PC-9 (cell line): ENCODE measurements around the gene GPR35. TPM values are rescaled to one million over a fixed set of nuclear protein-coding genes. Genes with fewer than 3 reads are reported as not detected.

Experiments
- BruUV-seq: library from RNA; stranded (reverse); fragments of 400-500 nt; replicated peaks from 2 replicates; lab custom pipeline; 2021; lab: Mats Ljungman, UMichigan
- CTCF ChIA-PET: fragments of 300-600 bp; sonication (Branson Sonifier 250); formaldehyde crosslinking; loops from one replicate; lab custom pipeline; 2022; ENCODE audit warnings: antibody characterized with exemption; lab: Charles Lee
- POLR2A ChIA-PET: fragments of 300-600 bp; sonication (Branson Sonifier 250); formaldehyde crosslinking; loops from one replicate; lab custom pipeline; 2022; ENCODE audit warnings: antibody characterized with exemption; ENCODE audit not compliant: unreplicated experiment; lab: Charles Lee
- DNase-seq, 2 experiments: peaks; one replicate each; pipeline versions ENCODE4 v3.0.0 to v3.0.0-alpha.2; 2015 to 2022; ENCODE audit warnings: mixed read lengths in 1 of 2
- H2AFZ ChIP-seq: fragments of 200-600 bp; sonication (generic); 2 replicates; pipeline ENCODE4 v1.8.1; 2017; ENCODE audit warnings: antibody characterized with exemption
- H3F3A ChIP-seq: fragments of 200-600 bp; sonication (generic); 2 replicates; pipeline ENCODE4 v1.8.1; 2017; ENCODE audit warnings: antibody characterized with exemption, mild to moderate bottlenecking, low read depth; ENCODE audit not compliant: insufficient read depth
- H3K27ac ChIP-seq: fragments of 200-600 bp; sonication (generic); 2 replicates; pipeline ENCODE4 v1.6.1; 2016; ENCODE audit warnings: mixed run types
- H3K27me3 ChIP-seq: fragments of 200-600 bp; sonication (generic); 2 replicates; pipeline ENCODE4 v1.6.1; 2016; ENCODE audit warnings: low read depth, mixed run types; ENCODE audit not compliant: insufficient read depth
- H3K36me3 ChIP-seq: fragments of 200-600 bp; sonication (generic); 2 replicates; pipeline ENCODE4 v1.6.1; 2016; ENCODE audit warnings: low read depth, mixed run types
- H3K4me1 ChIP-seq: fragments of 200-600 bp; sonication (generic); replicated peaks from 2 replicates; pipeline ENCODE4 v1.6.1; 2016; ENCODE audit warnings: mixed run types; ENCODE audit not compliant: insufficient read depth
- H3K4me2 ChIP-seq: fragments of 200-600 bp; sonication (generic); 2 replicates; pipeline ENCODE4 v1.6.1; 2017; ENCODE audit warnings: mixed run types
- H3K4me3 ChIP-seq: fragments of 200-600 bp; sonication (generic); 2 replicates; pipeline ENCODE4 v1.6.1; 2016; ENCODE audit warnings: mixed run types
- H3K79me2 ChIP-seq: fragments of 200-600 bp; sonication (generic); 2 replicates; pipeline ENCODE4 v1.6.1; 2017; ENCODE audit warnings: low read depth, mixed run types
- H3K9me2 ChIP-seq: fragments of 200-600 bp; sonication (generic); 2 replicates; pipeline ENCODE4 v1.8.1; 2017; ENCODE audit warnings: mild to moderate bottlenecking; ENCODE audit not compliant: insufficient read depth
- H3K9me3 ChIP-seq: fragments of 200-600 bp; sonication (generic); 2 replicates; pipeline ENCODE4 v1.8.1; 2016; ENCODE audit warnings: low read depth; ENCODE audit not compliant: insufficient read depth
- H4K20me1 ChIP-seq: fragments of 200-600 bp; sonication (generic); 2 replicates; pipeline ENCODE4 v1.8.1; 2017; ENCODE audit not compliant: insufficient read depth
- EZH2 ChIP-seq: fragments of 200-600 bp; sonication (generic); IDR thresholded peaks from 2 replicates; pipeline ENCODE4 v1.8.0; 2017; ENCODE audit warnings: antibody characterized with exemption, low read depth
- intact Hi-C: fragments of 100-400 bp; cut with micrococcal nuclease; formaldehyde crosslinking; loops from one replicate; pipeline ENCODE4 v1.10.0; 2022; ENCODE audit not compliant: unreplicated experiment
- total RNA-seq: library from RNA; stranded (reverse); gene quantifications from 2 replicates; pipeline ENCODE4 v1.2.3, GENCODE V29; 2021
- TF ChIP-seq, protein P1 (sequence below): fragments of 200-600 bp; sonication (generic); conservative IDR thresholded peaks from 2 replicates; pipeline ENCODE4 v1.6.1; 2017; ENCODE audit warnings: mixed run types, antibody characterized with exemption, mild to moderate bottlenecking, moderate library complexity

GPR35 gene
- total RNA-seq, 1 experiment from 2014 or later: 1.1 TPM

DNA sequence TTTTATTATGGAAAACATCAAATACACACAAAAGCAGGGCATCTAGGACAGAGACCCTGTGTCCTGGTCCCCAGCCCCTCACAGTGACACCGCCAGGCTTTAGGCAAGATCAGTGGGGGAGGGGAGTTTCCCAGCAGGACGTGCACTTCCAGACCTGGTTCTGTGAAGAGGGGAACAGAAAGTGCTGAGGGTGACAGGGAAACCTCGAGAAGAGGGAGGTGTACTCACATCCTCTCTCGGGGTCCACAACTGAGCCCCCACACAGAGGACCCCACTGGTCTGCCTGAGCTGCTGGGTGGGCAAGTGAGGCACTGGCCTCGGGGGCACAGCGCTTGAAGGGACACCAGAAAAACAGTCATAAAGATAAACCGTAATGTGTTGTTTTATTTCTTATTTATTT is 4.4 kb upstream of the GPR35 start:
- POLR2A ChIA-PET: interaction anchor here (0.5 kb wide), 1 partner anchor 9 kb away, joined by 4 read pairs; no protein-coding TSS in a partner anchor
- H3K9me2 ChIP-seq: no peaks in the 10 kb centered on the region
- no peaks in the 10 kb centered on the region for H3K79me2 ChIP-seq
- no peaks in the 10 kb centered on the region for H4K20me1 ChIP-seq
- H3K4me1 ChIP-seq: no peaks in the 10 kb centered on the region
- no peak overlapping the region for H2AFZ ChIP-seq
- DNase-seq: no peak
- H3K4me3 ChIP-seq: no peak overlapping the region
- intact Hi-C loops: no loop called here
- TF ChIP-seq, protein P1, sequence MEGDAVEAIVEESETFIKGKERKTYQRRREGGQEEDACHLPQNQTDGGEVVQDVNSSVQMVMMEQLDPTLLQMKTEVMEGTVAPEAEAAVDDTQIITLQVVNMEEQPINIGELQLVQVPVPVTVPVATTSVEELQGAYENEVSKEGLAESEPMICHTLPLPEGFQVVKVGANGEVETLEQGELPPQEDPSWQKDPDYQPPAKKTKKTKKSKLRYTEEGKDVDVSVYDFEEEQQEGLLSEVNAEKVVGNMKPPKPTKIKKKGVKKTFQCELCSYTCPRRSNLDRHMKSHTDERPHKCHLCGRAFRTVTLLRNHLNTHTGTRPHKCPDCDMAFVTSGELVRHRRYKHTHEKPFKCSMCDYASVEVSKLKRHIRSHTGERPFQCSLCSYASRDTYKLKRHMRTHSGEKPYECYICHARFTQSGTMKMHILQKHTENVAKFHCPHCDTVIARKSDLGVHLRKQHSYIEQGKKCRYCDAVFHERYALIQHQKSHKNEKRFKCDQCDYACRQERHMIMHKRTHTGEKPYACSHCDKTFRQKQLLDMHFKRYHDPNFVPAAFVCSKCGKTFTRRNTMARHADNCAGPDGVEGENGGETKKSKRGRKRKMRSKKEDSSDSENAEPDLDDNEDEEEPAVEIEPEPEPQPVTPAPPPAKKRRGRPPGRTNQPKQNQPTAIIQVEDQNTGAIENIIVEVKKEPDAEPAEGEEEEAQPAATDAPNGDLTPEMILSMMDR: no peak
- TF ChIP-seq EZH2: no peak
- peaks cover 16% of the 10 kb centered on the region; the same call in 1 of the 2 replicates for H3K9me3 ChIP-seq
- BruUV-seq: no TSS peak
- H3K27ac ChIP-seq: no peak overlapping the region
- H3K36me3 ChIP-seq: no peaks in the 10 kb centered on the region
- no peak overlapping the region for H3K4me2 ChIP-seq
- no peaks in the 10 kb centered on the region for H3F3A ChIP-seq
- H3K27me3 ChIP-seq: peaks cover 30% of the 10 kb centered on the region
- CTCF ChIA-PET: no interaction called here

DNA sequence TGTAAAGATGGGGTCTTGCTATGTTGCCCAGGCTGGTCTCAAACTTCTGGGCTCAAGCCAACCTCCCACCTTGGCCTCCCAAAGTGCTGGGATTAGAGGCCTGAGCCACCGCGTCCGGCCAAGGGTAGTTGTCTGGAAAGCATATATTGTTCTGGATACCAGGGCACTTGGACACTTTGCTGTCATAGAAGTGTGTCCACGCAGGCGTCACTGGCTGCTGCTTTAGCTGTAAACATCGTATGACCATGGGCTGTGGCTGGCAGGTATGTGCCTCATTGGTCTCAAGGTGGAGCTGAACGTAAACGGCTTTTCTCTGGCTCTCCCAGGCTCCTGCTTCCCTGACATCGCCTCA is 3.2 kb upstream of the GPR35 start:
- POLR2A ChIA-PET: no interaction called here
- no peak overlapping the region for H3K27ac ChIP-seq
- H3K9me2 ChIP-seq: no peaks in the 10 kb centered on the region
- H3K79me2 ChIP-seq: no peaks in the 10 kb centered on the region
- peaks cover 31% of the 10 kb centered on the region for H3K27me3 ChIP-seq
- CTCF ChIA-PET: no interaction called here
- H4K20me1 ChIP-seq: no peaks in the 10 kb centered on the region
- no peaks in the 10 kb centered on the region for H3K36me3 ChIP-seq
- DNase-seq: no peak
- peaks cover 8% of the 10 kb centered on the region; the same call in 1 of the 2 replicates for H3K9me3 ChIP-seq
- H3K4me2 ChIP-seq: no peak overlapping the region
- no TSS peak for BruUV-seq
- no peak overlapping the region for H3K4me3 ChIP-seq
- no peak for TF ChIP-seq EZH2
- TF ChIP-seq, protein P1: no peak
- intact Hi-C loops: no loop called here
- no peaks in the 10 kb centered on the region for H3F3A ChIP-seq
- H3K4me1 ChIP-seq: no peaks in the 10 kb centered on the region
- no peak overlapping the region for H2AFZ ChIP-seq

DNA sequence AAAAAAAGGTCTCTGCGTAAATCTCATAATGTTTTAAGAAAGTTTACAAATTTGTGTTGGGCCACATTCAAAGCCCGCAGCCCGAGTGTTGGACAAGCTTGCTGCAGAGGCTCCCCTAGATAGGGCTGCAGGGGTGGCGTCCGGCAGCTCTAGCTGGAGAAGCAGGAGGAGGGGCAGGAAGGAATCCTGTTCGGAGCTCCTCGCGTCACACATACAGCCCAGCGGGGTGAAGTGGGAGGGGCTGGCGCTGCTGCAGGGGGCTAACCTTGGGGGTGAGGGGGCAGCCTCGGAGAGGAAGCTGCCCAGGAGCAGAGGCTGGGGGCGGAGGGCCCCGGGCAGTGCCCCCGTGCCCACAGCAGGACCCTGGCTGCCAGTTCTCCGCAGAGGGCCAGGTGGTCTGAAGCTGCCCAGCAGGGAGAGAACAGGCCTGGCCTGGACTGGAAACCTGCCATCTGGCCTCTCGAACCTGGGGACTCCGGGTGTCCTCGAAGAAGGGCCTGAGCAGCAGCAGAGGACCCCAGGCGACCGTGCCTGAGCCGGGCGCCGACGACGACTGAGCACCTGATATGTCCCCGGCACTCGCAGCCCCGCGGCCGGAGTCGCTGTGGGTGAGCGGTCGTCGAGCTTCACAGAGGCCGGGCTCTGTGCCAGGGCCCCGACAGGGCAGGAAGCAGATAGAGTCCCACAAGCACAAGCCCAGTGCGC is 2.6 kb upstream of the GPR35 start:
- Histone ChIP-seq H3K4me1 (no peaks in the 10 kb centered on the region), H3K79me2 (no peaks in the 10 kb centered on the region), H3K9me3 (peaks cover 5% of the 10 kb centered on the region; the same call in 1 of the 2 replicates), H3K9me2 (no peaks in the 10 kb centered on the region), H3K27ac (no peak overlapping the region), H3K4me3 (no peak overlapping the region), H3K4me2 (no peak overlapping the region), H3F3A (no peaks in the 10 kb centered on the region), H4K20me1 (no peaks in the 10 kb centered on the region), H2AFZ (no peak overlapping the region), H3K36me3 (no peaks in the 10 kb centered on the region), H3K27me3 (peaks cover 33% of the 10 kb centered on the region)
- no peak for DNase-seq
- TF ChIP-seq, protein P1: no peak
- CTCF ChIA-PET: no interaction called here
- intact Hi-C loops: no loop called here
- POLR2A ChIA-PET: no interaction called here
- no TSS peak for BruUV-seq
